ENCODE data around the gene ANGEL1.

The ANGEL1 gene

GRCh38 chr14:76784266-76784874 lies 28.3 kb downstream of the ANGEL1 start:
- TF ChIP-seq, protein P1, sequence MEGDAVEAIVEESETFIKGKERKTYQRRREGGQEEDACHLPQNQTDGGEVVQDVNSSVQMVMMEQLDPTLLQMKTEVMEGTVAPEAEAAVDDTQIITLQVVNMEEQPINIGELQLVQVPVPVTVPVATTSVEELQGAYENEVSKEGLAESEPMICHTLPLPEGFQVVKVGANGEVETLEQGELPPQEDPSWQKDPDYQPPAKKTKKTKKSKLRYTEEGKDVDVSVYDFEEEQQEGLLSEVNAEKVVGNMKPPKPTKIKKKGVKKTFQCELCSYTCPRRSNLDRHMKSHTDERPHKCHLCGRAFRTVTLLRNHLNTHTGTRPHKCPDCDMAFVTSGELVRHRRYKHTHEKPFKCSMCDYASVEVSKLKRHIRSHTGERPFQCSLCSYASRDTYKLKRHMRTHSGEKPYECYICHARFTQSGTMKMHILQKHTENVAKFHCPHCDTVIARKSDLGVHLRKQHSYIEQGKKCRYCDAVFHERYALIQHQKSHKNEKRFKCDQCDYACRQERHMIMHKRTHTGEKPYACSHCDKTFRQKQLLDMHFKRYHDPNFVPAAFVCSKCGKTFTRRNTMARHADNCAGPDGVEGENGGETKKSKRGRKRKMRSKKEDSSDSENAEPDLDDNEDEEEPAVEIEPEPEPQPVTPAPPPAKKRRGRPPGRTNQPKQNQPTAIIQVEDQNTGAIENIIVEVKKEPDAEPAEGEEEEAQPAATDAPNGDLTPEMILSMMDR (IDR thresholded peaks at IDR 0.05; ENCODE audit: low read depth, low read length) = no peak
- no peak overlapping the region for H3K27ac ChIP-seq
- no peak overlapping the region for H3K4me3 ChIP-seq (ENCODE audit: low read depth, low read length)
- peaks cover 26% of the 10 kb centered on the region for H3K36me3 ChIP-seq
- no peak for DNase-seq
- no peaks in the 10 kb centered on the region for H3K9me3 ChIP-seq (ENCODE audit: severe bottlenecking)
- no peaks in the 10 kb centered on the region for H3K27me3 ChIP-seq (ENCODE audit: insufficient read depth, low read depth, severe bottlenecking)

DNA sequence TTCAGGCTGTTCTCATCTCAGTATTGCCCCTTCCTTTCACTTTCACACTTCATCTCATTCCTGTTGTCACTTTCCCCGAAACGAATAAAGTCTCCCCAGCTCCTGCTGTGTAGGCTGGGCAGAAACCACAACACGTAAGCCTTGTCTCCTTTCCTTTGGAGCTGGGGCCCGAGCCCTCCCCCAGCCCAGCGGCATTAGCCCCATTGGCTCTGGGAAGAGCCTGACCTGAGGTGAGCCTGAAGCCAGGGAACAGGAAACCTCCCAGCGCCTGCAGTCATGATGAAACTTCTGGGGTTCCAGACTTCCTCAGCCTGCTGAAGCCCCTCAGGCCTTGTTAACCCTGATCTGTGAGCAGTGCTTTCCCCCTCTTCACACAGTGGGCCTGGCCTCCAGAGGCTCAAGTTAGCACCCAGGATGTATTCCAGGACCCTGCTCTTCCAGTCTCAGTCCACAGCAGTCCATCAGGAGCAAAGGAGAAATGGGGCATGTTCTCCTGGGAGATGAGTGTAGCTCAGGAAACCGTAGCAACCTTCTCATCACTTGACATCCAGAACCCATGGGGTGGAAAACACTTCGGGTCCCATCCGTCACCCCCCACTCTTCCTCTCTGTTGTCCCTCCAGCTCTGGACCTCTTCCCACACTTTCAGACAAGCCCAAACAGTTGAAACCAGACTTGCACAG lies 29.7 kb downstream of the ANGEL1 start:
- Histone ChIP-seq H3K27me3 (ENCODE audit: insufficient read depth, low read depth, severe bottlenecking) (no peaks in the 10 kb centered on the region), H3K27ac (no peak overlapping the region), H3K36me3 (peaks cover 13% of the 10 kb centered on the region)

GRCh38 chr14:76782115-76782884 lies 30.4 kb downstream of the ANGEL1 start:
- Histone ChIP-seq H3K9me3 (ENCODE audit: severe bottlenecking) (no peaks in the 10 kb centered on the region), H3K4me3 (ENCODE audit: low read depth, low read length) (no peak overlapping the region), H3K27ac (no peak overlapping the region), H3K36me3 (peaks cover 6% of the 10 kb centered on the region), H3K27me3 (ENCODE audit: insufficient read depth, low read depth, severe bottlenecking) (no peaks in the 10 kb centered on the region)
- TF ChIP-seq, protein P1 (IDR thresholded peaks at IDR 0.05; ENCODE audit: low read depth, low read length) = no peak
- DNase-seq = no peak

More for the DNA sequence above, 29.7 kb downstream of the ANGEL1 start:
- no peak for DNase-seq
- H3K4me3 ChIP-seq (ENCODE audit: low read depth, low read length) = no peak overlapping the region
- no peaks in the 10 kb centered on the region for H3K9me3 ChIP-seq (ENCODE audit: severe bottlenecking)
- TF ChIP-seq, protein P1 (IDR thresholded peaks at IDR 0.05; ENCODE audit: low read depth, low read length) = no peak

- DNase-seq = no peak
- no peak overlapping the region for H3K27ac ChIP-seq
- TF ChIP-seq, protein P1 (IDR thresholded peaks at IDR 0.05; ENCODE audit: low read depth, low read length) = no peak
- H3K27me3 ChIP-seq (ENCODE audit: insufficient read depth, low read depth, severe bottlenecking) = no peaks in the 10 kb centered on the region
- H3K36me3 ChIP-seq = peaks cover 4% of the 10 kb centered on the region
- no peak overlapping the region for H3K4me3 ChIP-seq (ENCODE audit: low read depth, low read length)
- H3K9me3 ChIP-seq (ENCODE audit: severe bottlenecking) = no peaks in the 10 kb centered on the region
Measured at GRCh38 chr14:76781648-76782051, 31.0 kb downstream of the ANGEL1 start.

DNA sequence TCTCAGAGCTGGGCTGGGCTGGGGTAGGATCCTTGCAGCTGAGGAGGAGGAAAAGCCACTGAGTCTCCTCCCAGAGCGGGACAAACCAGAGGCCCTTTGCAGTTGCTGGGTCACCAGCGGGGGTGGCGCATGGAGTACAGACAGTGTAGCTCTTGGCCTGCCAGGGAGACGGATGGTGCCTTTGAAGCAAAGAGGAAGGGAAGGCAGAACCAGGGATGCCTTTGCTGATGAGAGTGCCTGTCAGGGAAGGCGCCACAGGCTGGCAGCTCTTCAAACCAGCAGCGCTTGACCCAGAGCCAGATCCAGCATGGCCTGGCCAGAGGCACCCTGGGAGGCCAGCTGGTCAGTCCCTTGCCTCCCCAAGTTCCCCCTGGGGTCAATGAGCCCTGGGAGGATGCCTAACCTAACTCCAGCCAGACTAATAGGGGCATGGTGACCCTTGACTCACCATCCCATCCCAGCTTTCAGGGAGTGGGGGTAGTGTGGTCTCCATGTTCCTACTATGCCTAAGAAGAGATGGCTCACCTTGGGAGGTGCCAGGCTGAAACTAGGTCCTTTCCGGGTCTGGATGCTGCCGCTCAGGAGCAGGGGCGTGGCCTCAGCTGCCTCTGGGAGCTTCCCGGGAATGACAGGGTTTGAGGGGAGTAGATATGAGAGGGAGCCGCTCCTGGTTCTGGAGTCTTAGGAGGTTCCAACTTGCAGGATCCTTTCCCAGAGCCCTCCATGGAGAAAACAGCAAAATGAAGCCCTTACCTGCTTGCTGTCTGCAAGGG lies 31.6 kb downstream of the ANGEL1 start:
- no peak for DNase-seq

More for the DNA sequence above, 31.6 kb downstream of the ANGEL1 start:
- no peaks in the 10 kb centered on the region for H3K9me3 ChIP-seq (ENCODE audit: severe bottlenecking)
- H3K27me3 ChIP-seq (ENCODE audit: insufficient read depth, low read depth, severe bottlenecking) = no peaks in the 10 kb centered on the region
- no peak overlapping the region for H3K27ac ChIP-seq
- peaks cover 4% of the 10 kb centered on the region for H3K36me3 ChIP-seq
- H3K4me3 ChIP-seq (ENCODE audit: low read depth, low read length) = no peak overlapping the region
- TF ChIP-seq, protein P1 (IDR thresholded peaks at IDR 0.05; ENCODE audit: low read depth, low read length) = no peak
